HG03139 (cell line): Measurements from ENCODE around the gene OVCH2.
"Not testable (repeated sequence)": the region's sequence is repeated elsewhere in the genome, so short reads cannot be mapped to it uniquely, and the experiment has no call there.

Experiments
- ATAC-seq: cut with Tn5 transposase; IDR thresholded peaks from one replicate; pipeline ENCODE4 v1.9.1; 2021; ENCODE audit not compliant: unreplicated experiment

The OVCH2 gene, protein sequence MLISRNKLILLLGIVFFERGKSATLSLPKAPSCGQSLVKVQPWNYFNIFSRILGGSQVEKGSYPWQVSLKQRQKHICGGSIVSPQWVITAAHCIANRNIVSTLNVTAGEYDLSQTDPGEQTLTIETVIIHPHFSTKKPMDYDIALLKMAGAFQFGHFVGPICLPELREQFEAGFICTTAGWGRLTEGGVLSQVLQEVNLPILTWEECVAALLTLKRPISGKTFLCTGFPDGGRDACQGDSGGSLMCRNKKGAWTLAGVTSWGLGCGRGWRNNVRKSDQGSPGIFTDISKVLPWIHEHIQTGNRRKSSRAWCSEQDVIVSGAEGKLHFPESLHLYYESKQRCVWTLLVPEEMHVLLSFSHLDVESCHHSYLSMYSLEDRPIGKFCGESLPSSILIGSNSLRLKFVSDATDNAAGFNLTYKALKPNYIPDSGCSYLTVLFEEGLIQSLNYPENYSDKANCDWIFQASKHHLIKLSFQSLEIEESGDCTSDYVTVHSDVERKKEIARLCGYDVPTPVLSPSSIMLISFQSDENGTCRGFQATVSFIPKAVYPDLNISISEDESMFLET

DNA sequence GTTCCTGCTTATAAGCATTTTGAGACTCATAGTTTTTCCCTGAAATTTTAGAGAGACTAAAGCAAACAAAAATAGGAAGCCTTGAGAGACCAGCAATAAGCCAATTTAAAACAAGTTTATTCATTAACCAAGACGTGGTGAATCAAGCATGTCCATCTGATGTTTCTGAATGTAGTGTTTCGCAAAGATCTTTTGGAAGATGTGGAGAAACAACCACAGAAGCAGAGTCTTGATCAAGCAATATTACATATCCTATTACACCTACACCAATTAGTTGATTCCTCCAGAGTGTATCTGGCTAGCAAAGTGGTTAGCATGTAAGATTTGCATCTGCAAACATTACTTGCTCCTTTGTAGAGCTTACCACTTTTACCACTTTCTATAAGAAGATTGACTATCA lies at the start of gene OVCH2:
Gene OVCH2, minus strand, starts transcription at position 101 of the 400 bp plus-strand sequence. Its CDS starts 83 bp downstream, at position 18.
- no peak for ATAC-seq

DNA sequence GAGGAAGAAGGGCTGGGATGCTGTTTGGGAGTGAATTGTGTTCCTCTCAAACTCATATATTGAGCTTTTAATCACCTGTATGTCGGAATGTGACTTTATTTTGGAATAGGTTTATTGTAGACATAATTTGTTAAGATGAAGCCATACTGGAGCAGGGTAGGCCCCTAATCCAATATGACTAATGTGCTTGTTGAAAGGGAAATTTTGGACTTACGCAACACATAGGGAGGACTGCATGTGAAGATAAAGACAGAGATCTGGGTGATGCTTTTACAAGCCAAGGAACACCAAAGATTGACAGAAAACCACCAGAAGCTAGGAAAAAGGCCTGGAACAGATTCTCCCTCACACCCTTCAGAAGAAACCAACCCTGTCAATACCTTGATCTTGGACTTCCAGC lies 43.2 kb upstream of the OVCH2 start:
- no peak for ATAC-seq

DNA sequence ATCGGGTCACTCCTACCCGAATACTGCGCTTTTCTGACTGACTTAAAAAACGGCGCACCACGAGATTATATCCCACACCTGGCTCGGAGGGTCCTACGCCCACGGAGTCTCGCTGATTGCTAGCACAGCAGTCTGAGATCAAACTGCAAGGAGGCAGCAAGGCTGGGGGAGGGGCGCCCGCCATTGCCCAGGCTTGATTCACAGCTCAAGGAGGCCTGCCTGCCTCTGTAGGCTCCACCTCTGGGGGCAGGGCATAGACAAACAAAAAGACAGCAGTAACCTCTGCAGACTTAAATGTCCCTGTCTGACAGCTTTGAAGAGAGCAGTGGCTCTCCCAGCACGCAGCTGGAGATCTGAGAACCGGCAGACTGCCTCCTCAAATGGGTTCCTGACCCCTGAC lies 28.5 kb upstream of the OVCH2 start:
- ATAC-seq, result not testable (repeated sequence)

DNA sequence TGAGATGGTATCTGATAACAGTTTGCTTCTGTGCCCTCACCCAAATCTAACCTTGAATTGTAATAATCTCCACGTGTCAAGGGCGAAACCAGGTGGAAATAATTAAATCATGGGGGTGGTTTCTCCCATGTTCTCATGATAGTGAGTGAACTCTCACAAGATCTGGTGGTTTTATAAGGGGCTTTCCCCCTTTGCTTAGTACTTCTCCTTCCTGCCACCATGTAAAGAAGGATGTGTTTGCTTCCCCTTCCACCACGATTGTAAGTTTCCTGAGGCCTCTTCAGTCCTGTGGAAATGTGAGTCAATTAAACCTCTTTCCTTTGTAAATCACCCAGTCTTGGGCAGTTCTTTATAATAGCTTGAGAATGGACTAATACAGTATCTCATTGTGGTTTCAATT lies 8.5 kb upstream of the OVCH2 start:
- ATAC-seq, result no peak

DNA sequence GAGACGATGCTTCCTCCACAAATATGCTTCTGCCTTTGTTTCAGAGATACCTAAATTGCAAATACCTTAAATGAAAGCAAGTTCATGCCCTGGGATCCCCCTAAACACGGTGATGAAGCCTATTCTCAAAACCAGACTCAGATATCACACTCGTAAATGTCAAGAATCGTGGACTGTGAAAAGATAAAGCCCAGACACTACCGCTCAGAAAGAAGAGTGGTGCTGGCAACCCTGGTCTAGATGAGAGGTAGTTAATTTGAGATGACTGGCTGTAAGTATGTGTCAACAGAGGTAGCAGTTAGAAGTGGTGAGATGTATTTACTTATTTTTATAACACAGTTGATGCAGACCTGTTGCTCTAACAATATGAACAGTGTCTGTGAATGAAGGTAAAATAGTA lies 2.5 kb downstream of the OVCH2 start:
- ATAC-seq, result no peak

DNA sequence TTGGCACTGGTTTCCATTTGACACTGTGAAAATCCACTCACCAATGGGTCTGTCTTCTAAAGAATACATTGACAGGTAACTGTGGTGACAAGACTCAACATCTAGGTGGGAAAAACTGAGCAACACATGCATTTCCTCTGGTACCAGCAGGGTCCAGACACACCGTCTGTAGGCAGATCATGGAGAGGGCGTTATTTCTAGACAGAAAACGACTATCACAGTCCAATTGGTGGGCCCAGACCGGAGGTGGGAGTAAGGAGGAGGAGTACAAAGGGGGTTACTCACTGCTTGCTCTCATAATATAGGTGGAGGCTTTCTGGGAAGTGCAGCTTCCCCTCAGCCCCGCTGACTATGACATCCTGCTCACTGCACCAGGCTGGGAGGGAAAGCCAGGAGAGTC lies 9.9 kb downstream of the OVCH2 start:
- ATAC-seq, result no peak

DNA sequence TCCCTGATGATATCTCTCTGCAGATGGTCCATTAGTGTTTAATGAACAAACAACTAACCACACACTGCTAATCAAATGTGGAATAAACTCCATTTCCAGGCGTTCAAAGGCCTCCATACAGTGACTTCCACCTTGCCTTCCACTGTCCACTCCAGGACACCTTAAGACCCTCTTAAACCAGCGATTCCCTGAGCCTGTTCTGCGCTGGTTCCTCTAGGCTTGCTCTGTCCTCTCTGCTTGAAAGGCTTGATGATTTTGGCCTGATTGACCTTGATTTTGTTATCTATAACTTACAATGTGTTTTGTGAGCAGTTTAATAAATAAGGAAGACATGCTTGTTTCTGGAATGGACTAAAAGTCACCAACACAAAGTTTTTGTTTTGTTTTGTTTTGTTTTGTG lies 12.0 kb downstream of the OVCH2 start:
- no peak for ATAC-seq

DNA sequence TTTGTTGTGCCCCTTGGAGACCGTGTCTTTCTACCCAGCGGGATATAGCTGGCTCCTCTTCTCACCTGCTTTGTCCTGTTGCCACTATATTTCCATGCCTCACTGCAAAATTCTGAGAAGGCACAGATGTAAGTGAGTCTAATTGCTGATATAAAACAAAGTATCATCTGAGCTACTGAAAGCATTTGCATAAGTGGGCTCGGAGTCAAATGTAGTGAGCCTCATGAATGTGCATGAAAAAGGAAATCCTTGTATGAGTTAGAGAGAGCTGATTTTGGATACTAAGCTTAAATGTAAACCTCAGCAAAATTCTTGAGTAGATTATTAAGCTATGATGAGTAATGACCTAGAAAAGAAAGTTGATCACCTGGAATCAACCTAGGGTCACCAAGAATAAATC lies 13.9 kb downstream of the OVCH2 start:
- ATAC-seq, result no peak

DNA sequence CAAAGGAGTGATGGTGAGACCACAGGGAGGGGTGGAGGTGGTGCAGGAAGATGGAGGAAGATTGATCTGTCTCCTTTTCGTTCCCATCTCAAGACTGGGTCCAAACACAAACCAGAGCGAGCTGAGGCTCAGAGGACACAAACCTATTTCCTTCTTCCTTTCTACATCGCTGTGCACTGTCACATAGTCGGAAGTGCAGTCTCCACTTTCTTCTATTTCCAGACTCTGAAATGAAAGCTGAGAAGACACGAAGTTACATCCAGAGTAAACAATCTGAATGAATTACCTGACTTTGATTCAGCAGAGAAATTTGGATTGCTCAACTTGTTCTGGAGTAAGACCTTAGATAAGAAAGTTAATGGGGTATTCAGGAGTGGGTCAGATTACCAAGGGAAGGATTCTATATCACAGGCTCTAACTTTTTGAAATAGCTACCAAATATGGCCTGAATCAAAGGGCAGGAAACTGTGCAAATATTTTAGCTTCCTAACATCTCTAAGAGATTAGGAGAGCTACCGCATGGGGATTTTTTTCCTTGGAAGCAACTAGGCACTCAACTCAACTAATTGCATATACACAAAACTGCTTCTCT lies 14.4 kb downstream of the OVCH2 start:
- ATAC-seq, result no peak

DNA sequence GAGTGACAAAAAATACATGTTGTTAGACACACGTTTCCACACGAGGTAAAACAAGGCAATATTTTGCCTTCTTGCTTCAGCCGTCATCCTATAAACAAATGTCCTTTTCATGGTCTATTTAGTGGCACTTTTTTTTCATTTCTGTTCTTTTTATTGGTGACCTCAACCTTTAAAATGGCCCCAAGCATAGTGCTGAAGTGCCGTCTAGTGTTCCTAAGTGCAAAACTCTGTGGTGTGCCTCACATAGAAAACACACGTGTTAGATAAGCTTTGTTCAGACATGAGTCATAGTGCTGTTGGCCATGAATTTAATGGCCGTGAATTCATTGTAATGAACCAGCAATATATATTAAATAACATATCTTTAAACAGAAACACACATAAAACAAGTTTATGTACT lies 15.6 kb downstream of the OVCH2 start:
- no peak for ATAC-seq

DNA sequence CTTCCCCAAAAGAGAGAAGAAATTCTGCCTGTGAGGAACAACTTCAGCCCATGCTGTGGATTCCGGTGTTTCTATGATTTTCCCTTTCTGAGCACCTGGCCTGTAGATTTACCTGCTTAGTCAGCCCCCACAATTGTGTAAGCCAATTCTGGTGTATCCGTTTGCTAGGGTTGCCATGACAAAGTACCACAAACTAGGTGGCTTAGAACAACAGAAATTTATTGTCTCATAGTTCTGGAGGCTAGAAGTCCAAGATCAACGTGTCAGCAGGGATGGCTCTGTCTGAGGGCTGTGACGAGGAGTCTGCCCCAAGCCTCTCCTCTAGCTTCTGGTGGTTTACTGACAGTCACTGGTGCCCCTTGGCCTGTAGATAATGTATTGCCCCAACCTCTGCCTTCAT lies 17.0 kb downstream of the OVCH2 start:
- ATAC-seq, result no peak

DNA sequence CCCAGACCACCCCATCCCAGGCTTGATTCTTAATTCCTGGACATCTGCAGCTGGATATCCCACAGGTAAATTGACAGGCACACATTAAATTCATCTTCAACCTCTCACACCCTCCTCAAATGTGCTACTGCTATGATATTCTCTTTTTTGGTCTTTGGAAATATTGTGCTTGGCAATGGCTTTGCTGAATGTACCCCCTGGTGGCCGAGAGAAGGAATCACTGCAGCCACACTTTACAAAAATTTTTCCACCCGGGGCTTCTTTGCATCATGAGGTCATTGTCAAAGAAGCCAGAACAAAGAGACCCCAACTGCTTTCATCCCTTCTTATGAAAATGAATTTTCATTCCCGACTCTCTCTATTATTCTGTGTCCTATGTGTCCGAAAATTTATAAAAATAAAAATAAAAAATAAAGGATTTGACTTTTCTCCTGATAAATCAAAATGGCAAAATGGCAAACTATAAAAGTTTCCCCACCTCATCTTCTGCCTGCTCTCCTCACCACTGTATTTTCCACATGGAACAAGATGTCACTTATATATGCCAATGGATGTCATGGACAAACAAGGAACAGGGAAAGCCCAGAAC lies 17.9 kb downstream of the OVCH2 start:
- ATAC-seq, result no peak

DNA sequence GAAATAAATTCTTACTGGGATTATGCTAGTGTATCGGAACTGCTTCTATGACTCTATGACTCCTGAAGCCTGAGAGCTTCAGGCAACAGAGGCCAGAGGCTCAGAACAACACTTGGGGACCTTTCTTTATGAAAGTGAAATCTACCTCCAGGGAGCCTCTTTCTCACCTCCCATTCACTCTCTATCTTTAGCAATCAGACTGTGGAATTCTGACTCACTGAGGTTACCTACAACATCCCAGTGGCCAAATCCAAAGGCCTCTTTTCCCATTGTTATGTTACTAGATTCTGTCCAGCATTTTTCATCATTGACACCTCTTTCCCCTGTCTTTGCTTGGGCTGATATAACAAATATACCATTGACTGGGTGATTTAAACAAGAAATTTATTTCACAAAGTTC lies 18.9 kb downstream of the OVCH2 start:
- no peak for ATAC-seq

DNA sequence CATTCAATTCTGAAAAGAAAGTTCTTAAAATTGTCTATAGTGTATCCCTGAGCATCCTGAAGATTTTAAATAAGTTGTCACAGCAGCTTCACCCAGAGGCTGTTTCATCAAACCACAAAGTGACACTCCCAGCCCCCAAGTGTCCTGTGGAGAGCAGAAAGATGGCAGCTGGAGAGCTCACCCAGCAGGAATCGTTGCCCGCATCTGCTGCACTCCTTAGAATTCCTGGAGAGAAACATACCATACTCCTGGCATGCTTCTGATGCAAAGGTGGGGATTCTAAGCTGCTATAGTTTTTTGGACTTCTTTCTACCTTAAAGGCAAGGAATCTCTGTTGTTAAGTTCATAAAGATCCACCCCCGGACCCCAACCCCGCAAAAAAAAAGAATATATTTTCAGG lies 19.5 kb downstream of the OVCH2 start:
- no peak for ATAC-seq

DNA sequence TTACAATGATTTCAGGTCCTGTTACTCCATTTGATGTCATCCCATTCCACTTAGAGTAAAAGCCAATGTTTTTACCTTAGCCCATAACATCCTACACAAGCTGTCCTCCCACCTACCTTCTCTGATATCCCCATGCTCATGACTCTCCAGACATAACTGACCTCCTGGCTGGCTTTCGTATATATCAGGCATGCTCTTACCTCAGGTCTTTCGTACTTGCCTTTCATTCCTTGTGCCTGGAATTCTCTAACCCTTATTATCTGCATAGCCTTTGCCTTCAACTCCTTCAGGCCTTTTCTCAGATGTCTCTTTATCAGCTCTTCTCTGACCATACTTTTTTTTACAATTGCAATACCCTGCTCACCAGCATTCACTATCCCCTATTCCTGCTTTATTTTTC lies 22.7 kb downstream of the OVCH2 start:
- ATAC-seq, result no peak

DNA sequence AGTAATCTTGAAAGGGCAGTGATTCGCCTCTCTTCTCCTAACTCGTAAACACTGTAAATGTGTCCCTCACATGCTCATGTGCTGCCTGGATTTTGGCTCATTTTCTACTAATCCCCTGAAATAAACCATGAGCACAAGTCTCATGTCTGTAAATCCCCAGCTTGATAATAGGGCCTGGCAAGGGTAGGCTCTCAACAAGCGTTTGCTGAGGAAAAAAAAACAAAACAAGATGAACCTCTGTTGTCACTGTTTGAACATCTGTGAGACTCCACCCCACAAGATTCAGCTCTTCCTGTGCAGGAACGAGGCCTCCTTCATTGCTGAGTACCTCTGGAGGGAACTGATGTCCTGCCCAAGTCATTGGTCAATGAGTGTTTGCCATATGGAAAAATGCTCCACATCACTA lies 28.5 kb downstream of the OVCH2 start:
- no peak for ATAC-seq

DNA sequence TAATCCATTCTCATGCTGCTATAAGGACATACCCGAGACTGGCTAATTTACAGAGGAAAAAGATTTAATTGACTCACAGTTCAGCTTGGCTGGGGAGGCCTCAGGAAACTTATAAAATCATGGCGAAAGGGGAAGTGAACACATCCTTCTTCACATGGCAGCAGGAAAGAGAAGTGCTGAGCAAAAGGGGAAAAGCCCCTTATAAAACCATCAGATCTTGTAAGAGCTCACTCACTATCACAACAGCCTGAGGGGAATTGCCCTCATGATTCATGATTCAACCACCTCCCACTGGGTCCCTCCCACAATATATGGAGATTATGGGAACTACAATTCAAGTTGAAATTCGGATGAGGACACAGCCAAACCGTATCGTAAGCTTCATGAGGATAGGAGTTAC lies 29.2 kb downstream of the OVCH2 start:
- no peak for ATAC-seq

DNA sequence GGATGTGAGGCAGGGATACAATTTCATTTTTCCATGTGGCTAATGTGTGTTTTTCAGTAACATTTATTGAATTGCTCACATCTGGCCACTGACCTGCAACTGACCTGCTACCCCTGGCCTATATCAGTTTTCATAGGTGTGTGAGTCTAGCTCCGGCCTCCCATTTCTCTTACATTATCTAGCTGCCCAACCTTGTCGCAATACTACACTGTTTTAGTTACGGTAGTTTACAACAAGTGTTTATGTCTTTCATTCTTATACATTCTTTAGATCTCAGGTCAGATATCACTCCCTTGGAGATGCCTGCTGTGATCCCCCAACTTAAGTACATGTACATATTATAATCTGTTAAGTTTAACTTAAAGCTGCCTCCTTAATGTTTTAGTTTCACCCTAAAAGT lies 30.6 kb downstream of the OVCH2 start:
- ATAC-seq, result no peak

DNA sequence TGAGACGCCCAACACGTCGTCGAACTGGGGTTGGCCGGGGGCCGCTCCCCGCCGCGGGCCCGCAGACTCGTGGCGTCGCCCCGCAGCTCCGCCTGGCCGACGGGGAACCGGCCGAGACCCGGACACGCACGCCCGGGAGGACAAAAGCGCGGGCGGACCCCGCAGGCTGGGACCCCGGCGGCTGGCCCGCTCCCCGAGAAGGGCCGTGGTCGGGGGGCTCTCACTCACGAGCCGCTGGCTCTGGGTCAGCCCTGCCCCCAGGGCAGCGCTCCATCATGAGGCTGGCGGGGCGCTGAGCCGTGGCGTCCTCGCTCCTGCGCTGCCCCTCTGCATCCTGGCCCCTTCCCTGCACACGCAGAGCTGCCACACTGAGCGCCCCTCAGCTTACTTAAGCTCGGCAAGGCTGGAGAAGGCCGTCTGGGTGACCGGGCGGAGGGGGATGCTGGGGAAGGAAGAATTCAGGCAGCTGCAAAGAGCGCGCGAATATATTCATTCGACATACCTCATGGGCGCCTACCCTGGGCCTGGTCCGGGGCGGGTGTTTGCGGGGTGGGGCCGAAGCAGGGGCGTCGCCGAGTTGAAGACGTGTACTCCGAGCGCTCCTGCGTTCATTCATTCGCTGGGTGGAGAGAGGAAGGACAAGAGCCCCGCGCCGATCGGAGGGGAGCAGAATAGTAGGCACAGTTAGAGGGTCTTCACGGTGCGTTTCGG lies 32.4 kb downstream of the OVCH2 start:
- no peak for ATAC-seq

DNA sequence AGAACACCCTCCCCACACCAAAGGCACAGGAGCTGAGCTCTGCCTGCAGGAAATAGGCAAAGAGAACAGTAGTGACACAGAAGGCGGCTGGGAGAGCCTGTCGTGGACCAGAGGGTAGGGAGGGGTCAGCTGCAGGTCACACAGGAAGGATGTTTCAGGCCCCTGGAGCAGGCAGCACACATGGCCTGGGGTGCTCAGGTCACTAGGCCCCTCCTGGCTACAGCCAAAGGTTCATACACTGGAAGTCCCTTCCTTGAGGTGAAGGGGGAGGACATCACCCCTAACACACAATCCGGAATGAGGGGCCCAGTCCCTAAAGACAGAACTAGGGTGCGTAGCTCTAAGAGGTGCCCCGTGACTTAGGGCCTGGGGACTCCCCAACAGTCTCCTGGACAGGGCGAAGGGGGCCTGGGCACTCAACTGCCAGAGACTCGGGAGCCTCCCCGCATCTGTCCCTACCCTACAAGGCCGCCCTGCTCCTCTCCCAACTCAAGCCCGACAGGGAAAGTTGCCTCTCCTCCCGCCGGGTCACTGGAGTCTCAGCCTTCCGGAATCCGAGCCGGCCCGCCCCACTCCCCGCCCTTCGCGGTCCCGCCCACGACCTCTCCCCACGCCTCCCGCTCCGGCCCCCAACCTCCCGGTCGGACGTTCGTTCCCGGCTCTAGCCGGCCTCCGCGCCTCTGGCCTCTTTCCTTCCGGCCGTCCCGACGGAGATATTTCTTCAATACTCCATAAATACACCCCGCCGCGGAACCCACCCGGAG lies 33.1 kb downstream of the OVCH2 start, which contains the start of gene CYB5R2:
Gene CYB5R2, minus strand, starts transcription at position 541 of the 764 bp plus-strand sequence. CDS start 675 bp downstream, outside the sequence.
- no peak for ATAC-seq
